ENCODE data around the gene DNAJC8.

The DNAJC8 gene

DNA sequence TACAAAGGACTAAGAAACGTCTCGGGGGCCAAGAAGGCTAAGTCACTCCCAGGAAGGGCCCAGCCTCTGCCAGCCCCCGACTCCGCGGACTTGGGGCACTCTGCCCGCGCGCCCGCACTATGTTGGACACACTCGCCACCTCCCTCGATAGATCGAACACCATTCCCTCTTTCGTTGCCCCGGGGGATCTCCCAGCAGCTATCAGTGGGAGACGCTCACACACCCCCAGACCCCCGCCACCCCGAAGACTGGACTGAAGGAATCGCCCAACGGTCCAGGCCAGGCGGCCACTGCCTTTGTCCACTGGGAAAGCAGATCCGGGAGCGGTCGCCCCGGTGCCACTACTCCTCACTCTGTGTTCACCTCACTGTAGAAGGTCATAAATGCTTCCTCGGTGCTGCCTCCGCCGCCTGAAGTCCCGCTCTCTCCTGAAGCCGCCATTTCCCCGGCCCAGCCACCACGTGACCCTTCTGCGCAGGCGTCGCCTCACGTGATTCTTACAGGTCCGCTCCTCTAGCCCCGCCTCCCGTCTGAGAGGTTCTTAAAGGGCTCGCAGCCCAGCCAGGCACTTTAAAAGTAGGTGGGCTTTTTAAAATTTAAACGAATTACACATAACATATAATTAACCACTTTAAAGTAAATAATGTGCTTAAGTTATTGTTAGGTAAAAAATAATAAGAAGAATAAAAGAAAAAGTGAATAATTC, at the start of gene DNAJC8:
Gene DNAJC8 (minus strand): TSS at position 472 of the 706 bp plus-strand sequence. CDS start 31 bp downstream, at position 441.
- DNase-seq (ENCODE audit: low spot score), result peak; percentile 96
- Histone ChIP-seq H3K4me3 (ENCODE audit: severe bottlenecking) (peak within 1 kb of the TSS; percentile 80), H3K27ac (ENCODE audit: poor library complexity, severe bottlenecking) (peak within 1 kb of the TSS; percentile 29), H3K9me3 (ENCODE audit: severe bottlenecking) (no peaks in the 10 kb centered on the region), H3K36me3 (ENCODE audit: low read depth) (peaks cover 43% of the 10 kb centered on the region), H3K27me3 (ENCODE audit: insufficient read depth, poor library complexity, severe bottlenecking) (no peaks in the 10 kb centered on the region), H3K4me1 (ENCODE audit: insufficient read depth, poor library complexity, severe bottlenecking) (no peaks in the 10 kb centered on the region)
- ATAC-seq (ENCODE audit: low read depth), result peak; percentile 61
- no peak for TF ChIP-seq CTCF (IDR thresholded peaks at IDR 0.05; ENCODE audit: poor library complexity, severe bottlenecking)

GRCh38 chr1:28281608-28282425, 49.0 kb upstream of the DNAJC8 start:
- H3K9me3 ChIP-seq (ENCODE audit: severe bottlenecking), result no peaks in the 10 kb centered on the region
- no peak overlapping the region for H3K27ac ChIP-seq (ENCODE audit: poor library complexity, severe bottlenecking)
- peaks cover 51% of the 10 kb centered on the region for H3K36me3 ChIP-seq (ENCODE audit: low read depth)
- TF ChIP-seq CTCF (IDR thresholded peaks at IDR 0.05; ENCODE audit: poor library complexity, severe bottlenecking), result no peak
- H3K4me3 ChIP-seq (ENCODE audit: severe bottlenecking), result no peak overlapping the region
- H3K27me3 ChIP-seq (ENCODE audit: insufficient read depth, poor library complexity, severe bottlenecking), result no peaks in the 10 kb centered on the region
- no peak for ATAC-seq (ENCODE audit: low read depth)
- no peaks in the 10 kb centered on the region for H3K4me1 ChIP-seq (ENCODE audit: insufficient read depth, poor library complexity, severe bottlenecking)
- no peak for DNase-seq (ENCODE audit: low spot score)

DNA sequence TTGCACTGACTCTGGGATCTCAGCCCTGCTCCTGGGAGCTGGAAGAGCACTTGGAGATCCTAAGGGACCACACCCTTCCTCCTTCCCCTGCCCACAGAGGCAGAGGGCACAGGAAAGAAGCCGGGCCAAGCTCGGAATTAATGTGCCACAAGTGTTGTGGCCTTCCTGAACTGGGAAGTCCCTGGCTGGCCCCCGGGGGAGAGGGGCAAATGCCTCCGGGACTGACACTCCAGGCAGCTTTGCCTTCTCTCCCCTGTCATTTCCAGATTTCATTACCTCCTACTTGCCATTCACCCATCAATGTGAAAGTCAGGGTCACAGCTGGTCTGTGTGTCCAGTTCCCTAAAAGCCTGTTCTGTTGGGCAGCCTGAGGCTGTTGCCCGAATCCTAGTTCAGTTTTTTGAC, 48.1 kb upstream of the DNAJC8 start:
- no peak overlapping the region for H3K4me3 ChIP-seq (ENCODE audit: severe bottlenecking)
- peaks cover 58% of the 10 kb centered on the region for H3K36me3 ChIP-seq (ENCODE audit: low read depth)
- H3K27ac ChIP-seq (ENCODE audit: poor library complexity, severe bottlenecking), result no peak overlapping the region
- no peaks in the 10 kb centered on the region for H3K4me1 ChIP-seq (ENCODE audit: insufficient read depth, poor library complexity, severe bottlenecking)
- H3K27me3 ChIP-seq (ENCODE audit: insufficient read depth, poor library complexity, severe bottlenecking), result no peaks in the 10 kb centered on the region
- DNase-seq (ENCODE audit: low spot score) (no peak), ATAC-seq (ENCODE audit: low read depth) (no peak)
- no peak for TF ChIP-seq CTCF (IDR thresholded peaks at IDR 0.05; ENCODE audit: poor library complexity, severe bottlenecking)
- H3K9me3 ChIP-seq (ENCODE audit: severe bottlenecking), result no peaks in the 10 kb centered on the region

- H3K4me1 ChIP-seq (ENCODE audit: insufficient read depth, poor library complexity, severe bottlenecking), result no peaks in the 10 kb centered on the region
- peaks cover 62% of the 10 kb centered on the region for H3K36me3 ChIP-seq (ENCODE audit: low read depth)
- H3K27me3 ChIP-seq (ENCODE audit: insufficient read depth, poor library complexity, severe bottlenecking), result no peaks in the 10 kb centered on the region
- DNase-seq (ENCODE audit: low spot score) (no peak), ATAC-seq (ENCODE audit: low read depth) (no peak; the same call in 2 of the 3 replicates)
- no peak overlapping the region for H3K4me3 ChIP-seq (ENCODE audit: severe bottlenecking)
- H3K9me3 ChIP-seq (ENCODE audit: severe bottlenecking), result no peaks in the 10 kb centered on the region
- H3K27ac ChIP-seq (ENCODE audit: poor library complexity, severe bottlenecking), result no peak overlapping the region
- no peak for TF ChIP-seq CTCF (IDR thresholded peaks at IDR 0.05; ENCODE audit: poor library complexity, severe bottlenecking)
Observed at GRCh38 chr1:28280501-28280900, 47.7 kb upstream of the DNAJC8 start.
